H9 (cell line): Measurements from ENCODE around the gene ITK. TPM values are rescaled to one million over a fixed set of nuclear protein-coding genes. Genes with fewer than 3 reads are reported as not detected.

Source experiments
- DNase-seq: peaks from one replicate; pipeline ENCODE4 v3.0.0-alpha.2; 2017
- H2AFZ ChIP-seq: one replicate; pipeline ENCODE4 v1.6.1; 2013; ENCODE audit warnings: mild to moderate bottlenecking, low read length, control low read depth, moderate library complexity
- H2AK5ac ChIP-seq: 2 replicates; pipeline ENCODE4 v1.6.1; 2013; ENCODE audit warnings: low read length, control low read depth, mixed read lengths; ENCODE audit not compliant: insufficient read length
- H2BK120ac ChIP-seq: one replicate; pipeline ENCODE4 v1.6.1; 2013; ENCODE audit warnings: low read depth, mild to moderate bottlenecking, low read length, control low read depth, inconsistent platforms; ENCODE audit not compliant: poor library complexity, severe bottlenecking
- H2BK12ac ChIP-seq: 2 replicates; pipeline ENCODE4 v1.6.1; 2013; ENCODE audit warnings: low read length, control low read depth, mixed read lengths, low read depth; ENCODE audit not compliant: insufficient read length
- H2BK15ac ChIP-seq: 2 replicates; pipeline ENCODE4 v1.6.1; 2013; ENCODE audit warnings: low read depth, low read length, control low read depth
- H2BK20ac ChIP-seq: one replicate; pipeline ENCODE4 v1.6.1; 2013; ENCODE audit warnings: low read depth, mild to moderate bottlenecking, low read length, control low read depth, inconsistent platforms; ENCODE audit not compliant: poor library complexity, severe bottlenecking
- H2BK5ac ChIP-seq: 2 replicates; pipeline ENCODE4 v1.6.1; 2013; ENCODE audit warnings: low read length, control low read depth, mixed read lengths; ENCODE audit not compliant: insufficient read length
- H3K14ac ChIP-seq: 2 replicates; pipeline ENCODE4 v1.6.1; 2013; ENCODE audit warnings: low read length, control low read depth; ENCODE audit not compliant: insufficient read depth
- H3K18ac ChIP-seq: 2 replicates; pipeline ENCODE4 v1.6.1; 2013; ENCODE audit warnings: low read depth, mild to moderate bottlenecking, mixed read lengths, low read length, control low read depth; ENCODE audit not compliant: insufficient read length
- H3K23ac ChIP-seq: 2 replicates; pipeline ENCODE4 v1.6.1; 2013; ENCODE audit warnings: low read length, control low read depth, mixed read lengths, low read depth; ENCODE audit not compliant: insufficient read length
- H3K23me2 ChIP-seq: 2 replicates; pipeline ENCODE4 v1.6.1; 2013; ENCODE audit warnings: low read depth, mild to moderate bottlenecking, mixed read lengths, low read length, control low read depth; ENCODE audit not compliant: insufficient read length, poor library complexity, severe bottlenecking
- H3K27ac ChIP-seq: 2 replicates; pipeline ENCODE4 v1.5.1; 2013; ENCODE audit warnings: low read length, control low read depth, mixed read lengths, low read depth; ENCODE audit not compliant: insufficient read length
- H3K27me3 ChIP-seq: 2 replicates; pipeline ENCODE4 v1.6.1; 2013; ENCODE audit warnings: low read length, control low read depth, inconsistent platforms; ENCODE audit not compliant: insufficient read depth
- H3K4ac ChIP-seq: 2 replicates; pipeline ENCODE4 v1.6.1; 2013; ENCODE audit warnings: low read depth, mild to moderate bottlenecking, control low read depth, inconsistent platforms, low read length, moderate library complexity
- H3K4me1 ChIP-seq: 2 replicates; pipeline ENCODE4 v1.6.1; 2013; ENCODE audit warnings: low read length, control low read depth, inconsistent platforms; ENCODE audit not compliant: insufficient read depth
- H3K4me2 ChIP-seq: 2 replicates; pipeline ENCODE4 v1.6.1; 2013; ENCODE audit warnings: low read length, control low read depth, mixed read lengths; ENCODE audit not compliant: insufficient read length, insufficient read depth
- H3K56ac ChIP-seq: 2 replicates; pipeline ENCODE4 v1.6.1; 2013; ENCODE audit warnings: low read depth, mild to moderate bottlenecking, mixed read lengths, low read length, control low read depth; ENCODE audit not compliant: insufficient read length
- H3K79me1 ChIP-seq: 2 replicates; pipeline ENCODE4 v1.6.1; 2013; ENCODE audit warnings: low read depth, mild to moderate bottlenecking, moderate library complexity, low read length, control low read depth, inconsistent platforms; ENCODE audit not compliant: insufficient read depth, poor library complexity, severe bottlenecking
- H3K79me2 ChIP-seq: 2 replicates; pipeline ENCODE4 v1.6.1; 2013; ENCODE audit warnings: low read length, control low read depth, inconsistent platforms; ENCODE audit not compliant: insufficient read depth
- H3K9ac ChIP-seq: 2 replicates; pipeline ENCODE4 v1.6.1; 2013; ENCODE audit warnings: low read length, control low read depth, mixed read lengths; ENCODE audit not compliant: insufficient read length; ENCODE audit errors: extremely low read depth
- H3K9me3 ChIP-seq: one replicate; pipeline ENCODE4 v1.6.1; 2013; ENCODE audit warnings: low read depth, low read length, inconsistent platforms; ENCODE audit not compliant: control insufficient read depth
- H3T11ph ChIP-seq: one replicate; pipeline ENCODE4 v1.6.1; 2013; ENCODE audit warnings: mild to moderate bottlenecking, low read length, control low read depth, inconsistent platforms
- H4K20me1 ChIP-seq: one replicate; pipeline ENCODE4 v1.6.1; 2013; ENCODE audit not compliant: control insufficient read depth, insufficient read length, insufficient read depth
- H4K5ac ChIP-seq: 2 replicates; pipeline ENCODE4 v1.6.1; 2013; ENCODE audit warnings: low read depth, mild to moderate bottlenecking, mixed read lengths, low read length, control low read depth; ENCODE audit not compliant: insufficient read length
- H4K8ac ChIP-seq: replicated peaks from 2 replicates; pipeline ENCODE4 v1.6.1; 2013; ENCODE audit warnings: low read length, control low read depth, mixed read lengths, low read depth; ENCODE audit not compliant: insufficient read length
- H4K91ac ChIP-seq: 2 replicates; pipeline ENCODE4 v1.6.1; 2013; ENCODE audit warnings: low read depth, mild to moderate bottlenecking, moderate library complexity, mixed read lengths, low read length, control low read depth; ENCODE audit not compliant: insufficient read length
- H3K27ac Mint-ChIP-seq, 3 experiments: 2 replicates in 2 of 3; 3 replicates in 1 of 3; pipeline ENCODE4 v1.8.0; 2020 to 2021; ENCODE audit warnings: mixed read lengths in 3 of 3, mild to moderate bottlenecking in 1 of 3, moderate library complexity in 1 of 3
- H3K27me3 Mint-ChIP-seq: 2 replicates; pipeline ENCODE4 v1.8.0; 2021; ENCODE audit warnings: low read depth, mild to moderate bottlenecking, moderate library complexity, mixed read lengths
- H3K36me3 Mint-ChIP-seq, 3 experiments: 2 replicates in 2 of 3; 3 replicates in 1 of 3; pipeline ENCODE4 v1.8.0; 2020 to 2021; ENCODE audit warnings: low read depth in 3 of 3, mixed read lengths in 3 of 3; ENCODE audit not compliant: insufficient read depth in 1 of 3
- H3K4me1 Mint-ChIP-seq, 2 experiments: 2 replicates each; pipeline ENCODE4 v1.8.0; 2020; ENCODE audit warnings: mixed read lengths in 2 of 2
- H3K4me3 Mint-ChIP-seq, 2 experiments: 2 replicates in 1 of 2; 3 replicates in 1 of 2; pipeline ENCODE4 v1.8.0; 2020 to 2021; ENCODE audit warnings: mild to moderate bottlenecking in 2 of 2, mixed read lengths in 2 of 2, moderate library complexity in 1 of 2
- H3K9me3 Mint-ChIP-seq, 2 experiments: 2 replicates in 1 of 2; 3 replicates in 1 of 2; pipeline ENCODE4 v1.8.0; 2020; ENCODE audit warnings: mild to moderate bottlenecking in 2 of 2, mixed read lengths in 2 of 2, moderate library complexity in 1 of 2
- WGBS: extraction: QIAGEN DNeasy Blood & Tissue Kit; methylation state at CpG from one replicate; pipeline ENCODE4 v1.1.7; 2013; ENCODE audit warnings: missing lambda C conversion rate, low lambda C conversion rate, mixed read lengths; ENCODE audit not compliant: insufficient read length; ENCODE audit errors: extremely low coverage; 5-methylcytosine and 5-hydroxymethylcytosine counted together
- total RNA-seq: library from RNA; stranded (reverse); gene quantifications from 2 replicates; pipeline ENCODE4 v1.2.1, GENCODE V29; 2021
- TF ChIP-seq, protein P1 (sequence below): fragments of 200-600 bp; sonication (generic); conservative IDR thresholded peaks from 3 replicates; pipeline ENCODE4 v1.8.0; 2021; ENCODE audit warnings: antibody characterized with exemption, mild to moderate bottlenecking

ITK gene
- total RNA-seq, 1 experiment from 2014 or later: 0.22 TPM

DNA sequence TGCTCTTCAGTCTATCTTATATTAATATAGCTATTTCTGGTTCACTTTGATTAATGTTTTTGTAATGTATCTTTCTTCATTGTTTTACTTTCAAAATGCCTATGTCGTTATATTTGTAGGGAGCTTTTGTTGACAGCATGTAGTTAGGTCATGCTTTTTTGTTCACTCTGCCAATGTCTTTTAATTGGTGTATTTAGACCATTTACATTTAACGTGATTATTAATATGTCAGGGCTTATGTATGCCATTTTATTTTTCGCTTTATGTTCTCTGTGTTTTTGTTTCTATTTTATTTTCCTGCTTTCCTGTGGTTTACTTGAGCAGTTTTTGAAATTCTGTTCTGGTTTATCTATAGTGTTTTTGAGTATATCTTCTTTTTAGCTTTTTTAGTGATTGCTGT, 25.3 kb upstream of the ITK start:
- Histone ChIP-seq H2AFZ (no peak overlapping the region), H3K27ac (no peak overlapping the region), H2AK5ac (no peak overlapping the region), H3K56ac (no peak overlapping the region), H4K8ac (no peak overlapping the region), H2BK20ac (no peak overlapping the region), H2BK15ac (no peak overlapping the region), H4K5ac (no peak overlapping the region), H3T11ph (no peak overlapping the region), H3K23ac (no peak overlapping the region), H3K9me3 (no peaks in the 10 kb centered on the region), H4K20me1 (no peaks in the 10 kb centered on the region), H3K79me2 (no peaks in the 10 kb centered on the region), H3K4me1 (no peaks in the 10 kb centered on the region), H3K4ac (no peak overlapping the region), H3K27me3 (no peaks in the 10 kb centered on the region), H3K4me2 (no peak overlapping the region), H3K23me2 (no peaks in the 10 kb centered on the region), H3K9ac (no peak overlapping the region), H3K79me1 (no peaks in the 10 kb centered on the region), H2BK12ac (no peak overlapping the region), H2BK5ac (no peak overlapping the region), H3K14ac (no peak overlapping the region), H4K91ac (no peak overlapping the region), H3K18ac (no peak overlapping the region), H2BK120ac (no peak overlapping the region)
- H3K27ac Mint-ChIP-seq: no peak overlapping the region
- DNase-seq: no peak
- TF ChIP-seq, protein P1, sequence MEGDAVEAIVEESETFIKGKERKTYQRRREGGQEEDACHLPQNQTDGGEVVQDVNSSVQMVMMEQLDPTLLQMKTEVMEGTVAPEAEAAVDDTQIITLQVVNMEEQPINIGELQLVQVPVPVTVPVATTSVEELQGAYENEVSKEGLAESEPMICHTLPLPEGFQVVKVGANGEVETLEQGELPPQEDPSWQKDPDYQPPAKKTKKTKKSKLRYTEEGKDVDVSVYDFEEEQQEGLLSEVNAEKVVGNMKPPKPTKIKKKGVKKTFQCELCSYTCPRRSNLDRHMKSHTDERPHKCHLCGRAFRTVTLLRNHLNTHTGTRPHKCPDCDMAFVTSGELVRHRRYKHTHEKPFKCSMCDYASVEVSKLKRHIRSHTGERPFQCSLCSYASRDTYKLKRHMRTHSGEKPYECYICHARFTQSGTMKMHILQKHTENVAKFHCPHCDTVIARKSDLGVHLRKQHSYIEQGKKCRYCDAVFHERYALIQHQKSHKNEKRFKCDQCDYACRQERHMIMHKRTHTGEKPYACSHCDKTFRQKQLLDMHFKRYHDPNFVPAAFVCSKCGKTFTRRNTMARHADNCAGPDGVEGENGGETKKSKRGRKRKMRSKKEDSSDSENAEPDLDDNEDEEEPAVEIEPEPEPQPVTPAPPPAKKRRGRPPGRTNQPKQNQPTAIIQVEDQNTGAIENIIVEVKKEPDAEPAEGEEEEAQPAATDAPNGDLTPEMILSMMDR: no peak
- no peaks in the 10 kb centered on the region for H3K36me3 Mint-ChIP-seq
- WGBS: no CpG with 5 or more reads among the region's 3 CpGs
- no peak overlapping the region for H3K4me3 Mint-ChIP-seq
- H3K27me3 Mint-ChIP-seq: no peaks in the 10 kb centered on the region
- no peaks in the 10 kb centered on the region for H3K9me3 Mint-ChIP-seq
- no peaks in the 10 kb centered on the region for H3K4me1 Mint-ChIP-seq
